Neural cell (in vitro differentiated cells): ENCODE results near the gene DIAPH1. TPM values are rescaled to one million over a fixed set of nuclear protein-coding genes. Genes with fewer than 3 reads are reported as not detected.

ENCODE experiments used
- H2AFZ ChIP-seq: fragments of 200-600, 300-800 bp; sonication (generic), shearing (Covaris generic); 2 replicates; pipeline ENCODE4 v1.6.0; 2014; ENCODE audit warnings: low read depth, mild to moderate bottlenecking, antibody characterized with exemption, low read length, moderate library complexity
- H3F3A ChIP-seq: fragments of 200-600 bp; shearing (Covaris generic); 2 replicates; pipeline ENCODE4 v1.6.1; 2016; ENCODE audit warnings: mild to moderate bottlenecking, moderate library complexity, mixed read lengths, antibody characterized with exemption, low read length; ENCODE audit not compliant: insufficient read depth, poor library complexity, severe bottlenecking
- H3K27ac ChIP-seq: fragments of 200-600, 300-800 bp; sonication (generic), shearing (Covaris generic); 2 replicates; pipeline ENCODE4 v1.5.1; 2014; ENCODE audit warnings: mild to moderate bottlenecking, low read length, moderate library complexity
- H3K27me3 ChIP-seq: fragments of 300-800, 200-600 bp; sonication (generic), shearing (Covaris generic); 2 replicates; pipeline ENCODE4 v1.6.0; 2014; ENCODE audit warnings: mild to moderate bottlenecking, low read depth, low read length, moderate library complexity; ENCODE audit not compliant: insufficient read depth
- H3K36me3 ChIP-seq: fragments of 300-800, 200-600 bp; sonication (generic), shearing (Covaris generic); 2 replicates; pipeline ENCODE4 v1.5.1; 2014; ENCODE audit warnings: mild to moderate bottlenecking, antibody characterized with exemption, low read length, moderate library complexity; ENCODE audit not compliant: insufficient read depth
- H3K4me2 ChIP-seq: fragments of 300-800, 200-600 bp; sonication (generic), shearing (Covaris generic); 2 replicates; pipeline ENCODE4 v1.6.0; 2014; ENCODE audit warnings: mild to moderate bottlenecking, low read length
- H3K4me3 ChIP-seq: fragments of 300-800, 200-600 bp; sonication (generic), shearing (Covaris generic); 2 replicates; pipeline ENCODE4 v1.5.1; 2014; ENCODE audit warnings: mild to moderate bottlenecking, low read length, moderate library complexity
- H3K79me2 ChIP-seq: fragments of 200-600 bp; shearing (Covaris generic); replicated peaks from 2 replicates; pipeline ENCODE4 v1.6.0; 2014; ENCODE audit warnings: mild to moderate bottlenecking, low read length, moderate library complexity; ENCODE audit not compliant: insufficient read depth
- H3K9ac ChIP-seq: fragments of 300-800, 200-600 bp; sonication (generic), shearing (Covaris generic); 2 replicates; pipeline ENCODE4 v1.6.1; 2016; ENCODE audit warnings: mild to moderate bottlenecking, low read length, mixed read lengths
- H3K9me2 ChIP-seq: fragments of 200-600 bp; shearing (Covaris generic); 2 replicates; pipeline ENCODE4 v1.6.1; 2016; ENCODE audit warnings: mild to moderate bottlenecking, low read length, mixed read lengths; ENCODE audit not compliant: insufficient read depth
- H3K9me3 ChIP-seq: fragments of 200-600, 300-800 bp; sonication (generic), shearing (Covaris generic); 2 replicates; pipeline ENCODE4 v1.6.1; 2016; ENCODE audit warnings: mild to moderate bottlenecking, mixed run types, low read length, moderate library complexity, mixed read lengths
- H4K20me1 ChIP-seq: fragments of 200-600 bp; shearing (Covaris generic); 2 replicates; pipeline ENCODE4 v1.6.1; 2016; ENCODE audit warnings: mild to moderate bottlenecking, mixed run types; ENCODE audit not compliant: insufficient read depth
- CTCF ChIP-seq: fragments of 450-650 bp; IDR thresholded peaks from 2 replicates; pipeline ENCODE4 v1.5.1; 2014; ENCODE audit warnings: antibody characterized with exemption, mild to moderate bottlenecking, moderate library complexity; ENCODE audit not compliant: poor library complexity, severe bottlenecking
- EP300 ChIP-seq: fragments of 450-650 bp; conservative IDR thresholded peaks from 2 replicates; pipeline ENCODE4 v1.6.1; 2014; ENCODE audit warnings: antibody characterized with exemption, mild to moderate bottlenecking, moderate library complexity; ENCODE audit not compliant: poor library complexity, severe bottlenecking
- EZH2 ChIP-seq: fragments of 200-600, 300-800 bp; shearing (Covaris generic), sonication (generic); IDR thresholded peaks from 2 replicates; pipeline ENCODE4 v1.6.1; 2014; ENCODE audit warnings: antibody characterized with exemption, low read length, borderline replicate concordance, mild to moderate bottlenecking; ENCODE audit not compliant: insufficient read depth, poor library complexity, severe bottlenecking
- MXI1 ChIP-seq: fragments of 450-650 bp; conservative IDR thresholded peaks from 2 replicates; pipeline ENCODE4 v1.6.1; 2014; ENCODE audit warnings: antibody characterized with exemption, mild to moderate bottlenecking; ENCODE audit not compliant: poor library complexity, severe bottlenecking
- POLR2AphosphoS5 ChIP-seq: IDR thresholded peaks from 2 replicates; pipeline ENCODE4 v1.6.1; 2012
- RAD21 ChIP-seq: fragments of 450-650 bp; conservative IDR thresholded peaks from 2 replicates; pipeline ENCODE4 v1.6.1; 2014; ENCODE audit warnings: antibody characterized with exemption, mild to moderate bottlenecking, moderate library complexity
- REST ChIP-seq: IDR thresholded peaks from 2 replicates; pipeline ENCODE4 v1.6.1; 2012; ENCODE audit warnings: borderline replicate concordance
- SMC3 ChIP-seq: fragments of 450-650 bp; conservative IDR thresholded peaks from 2 replicates; pipeline ENCODE4 v1.6.1; 2014; ENCODE audit warnings: antibody characterized with exemption, mild to moderate bottlenecking, moderate library complexity; ENCODE audit not compliant: poor library complexity
- TAF1 ChIP-seq: IDR thresholded peaks from 2 replicates; pipeline ENCODE4 v1.6.1; 2012; ENCODE audit warnings: low read depth
- polyA plus RNA-seq: library from polyadenylated mRNA; depleted of rRNA; stranded (reverse); fragments of >200 nt; gene quantifications from 2 replicates; pipeline ENCODE4 v1.2.3, GENCODE V29; 2014

The DIAPH1 gene
- polyA plus RNA-seq, 1 donor from 2014 or later = 21.9 TPM

- no peak overlapping the region for H3K9ac ChIP-seq
- TF ChIP-seq EZH2 = no peak
- no peak for TF ChIP-seq CTCF
- TF ChIP-seq EP300 = no peak
- TF ChIP-seq MXI1 = no peak
- TF ChIP-seq RAD21 = no peak
- TF ChIP-seq POLR2AphosphoS5 = no peak
- no peak for TF ChIP-seq REST
- no peak for TF ChIP-seq TAF1
- no peak for TF ChIP-seq SMC3
- H3K9me2 ChIP-seq = no peaks in the 10 kb centered on the region
- no peaks in the 10 kb centered on the region for H3F3A ChIP-seq
- no peak overlapping the region for H3K4me3 ChIP-seq
- H3K27ac ChIP-seq = no peak overlapping the region
- H2AFZ ChIP-seq = no peak overlapping the region
- H4K20me1 ChIP-seq = no peaks in the 10 kb centered on the region
- H3K36me3 ChIP-seq = no peaks in the 10 kb centered on the region
- H3K27me3 ChIP-seq = peaks cover 5% of the 10 kb centered on the region
- H3K4me2 ChIP-seq = no peak overlapping the region
- no peaks in the 10 kb centered on the region for H3K9me3 ChIP-seq
- H3K79me2 ChIP-seq = no peaks in the 10 kb centered on the region
Observed at GRCh38 chr5:141649056-141649688, 30.4 kb upstream of the DIAPH1 start.

GRCh38 chr5:141647851-141648250 lies 29.1 kb upstream of the DIAPH1 start:
- Histone ChIP-seq H3K4me3 (no peak overlapping the region), H3K27ac (no peak overlapping the region), H3K36me3 (no peaks in the 10 kb centered on the region), H4K20me1 (no peaks in the 10 kb centered on the region), H2AFZ (no peak overlapping the region), H3K27me3 (peaks cover 5% of the 10 kb centered on the region), H3K9ac (no peak overlapping the region), H3K9me3 (no peaks in the 10 kb centered on the region), H3F3A (no peaks in the 10 kb centered on the region), H3K9me2 (no peaks in the 10 kb centered on the region), H3K4me2 (no peak overlapping the region), H3K79me2 (no peaks in the 10 kb centered on the region)
- no peak for TF ChIP-seq POLR2AphosphoS5
- no peak for TF ChIP-seq REST
- no peak for TF ChIP-seq EP300
- TF ChIP-seq RAD21 = no peak
- TF ChIP-seq EZH2 = no peak
- TF ChIP-seq MXI1 = no peak
- no peak for TF ChIP-seq CTCF
- TF ChIP-seq SMC3 = no peak
- no peak for TF ChIP-seq TAF1
